Left lung (tissue), 10 donors: ENCODE results near the gene RGL3. TPM values are rescaled to one million over a fixed set of nuclear protein-coding genes. Genes with fewer than 3 reads are reported as not detected.

Source experiments
- ATAC-seq: fragments of 200-7000 bp; cut with Tn5 transposase; one replicate; pipeline ENCODE4 v1.9.1; 2020; ENCODE audit warnings: moderate library complexity
- DNase-seq, 4 donors: peaks; one replicate each; pipeline ENCODE4 v3.0.0-alpha.2; 2013 to 2020
- H3K27ac ChIP-seq, 2 donors: fragments of 200-600 bp; sonication (generic) in 1 of 2; one replicate each; pipeline versions ENCODE4 v1.5.0 to v1.8.0; 2020 to 2021
- H3K27me3 ChIP-seq, 2 donors: fragments of 200-600 bp; sonication (generic) in 1 of 2; one replicate each; pipeline versions ENCODE4 v1.5.0 to v1.8.0; 2020 to 2021
- H3K36me3 ChIP-seq, 2 donors: fragments of 200-600 bp; sonication (generic) in 1 of 2; one replicate each; pipeline versions ENCODE4 v1.5.0 to v1.8.0; 2020 to 2021
- H3K4me1 ChIP-seq, 2 donors: fragments of 200-600 bp; one replicate each; pipeline ENCODE4 v1.8.0; 2021
- H3K4me3 ChIP-seq, 2 donors: fragments of 200-600 bp; sonication (generic) in 1 of 2; one replicate each; pipeline versions ENCODE4 v1.5.0 to v1.8.0; 2020 to 2021; ENCODE audit warnings: mild to moderate bottlenecking in 1 of 2
- H3K9me3 ChIP-seq, 2 donors: fragments of 200-600 bp; sonication (generic) in 1 of 2; one replicate each; pipeline versions ENCODE4 v1.5.0 to v1.8.0; 2020 to 2021
- CTCF ChIP-seq, 2 donors: fragments of 200-600 bp; sonication (generic) in 1 of 2; IDR thresholded peaks; one replicate each; pipeline versions ENCODE4 v1.5.0 to v1.8.0; 2021; ENCODE audit warnings: antibody characterized with exemption in 2 of 2
- intact Hi-C, 2 donors: fragments of 100-400 bp; cut with DNase I; formaldehyde crosslinking; loops; one replicate each; pipeline versions ENCODE4 v1.11.2 to v1.14.2; 2022
- polyA plus RNA-seq, 6 donors: library from polyadenylated mRNA; unstranded; fragments of 120-200 nt; gene quantifications; one replicate each; pipeline ENCODE4 v1.2.1, GENCODE V29; 2013; ENCODE audit not compliant: insufficient read length in 6 of 6
- total RNA-seq, 2 donors: library from RNA; stranded (reverse); fragmentation: NEBNext Ultra II Directional; extraction: Animal tissue kit (Norgen Biotek cat#: 25700); gene quantifications; one replicate each; pipeline ENCODE4 v1.2.1, GENCODE V29; 2021
- donor health status: DM: no; HTN: yes; CAD: no.
- donor health status: DM: no; HTN: no; CAD: no.

The RGL3 gene
- total and polyA plus RNA-seq, 8 donors = 32.9 to 68.2 (median 56.6) TPM

GRCh38 chr19:11451871-11452619, 32.9 kb upstream of the RGL3 start:
- ATAC-seq = no peak
- peak in 2 of 4 donors; percentile 11 to 59 for DNase-seq

GRCh38 chr19:11451327-11451870, 32.3 kb upstream of the RGL3 start:
- no peak overlapping the region for H3K4me3 ChIP-seq
- peaks cover 0 to 11% of the 10 kb centered on the region in 2 donors for H3K27me3 ChIP-seq
- no peak for TF ChIP-seq CTCF (IDR thresholded peaks at IDR 0.05)
- H3K9me3 ChIP-seq = no peaks in the 10 kb centered on the region
- H3K4me1 ChIP-seq = no peaks in the 10 kb centered on the region
- ATAC-seq (no peak), DNase-seq (no peak)
- intact Hi-C loops = no loop called here
- H3K27ac ChIP-seq = no peak overlapping the region
- peaks cover 0 to 47% of the 10 kb centered on the region in 2 donors for H3K36me3 ChIP-seq

More at GRCh38 chr19:11451871-11452619, 32.9 kb upstream of the RGL3 start:
- no peaks in the 10 kb centered on the region for H3K4me1 ChIP-seq
- H3K27me3 ChIP-seq = peaks cover 0 to 12% of the 10 kb centered on the region in 2 donors
- no peak overlapping the region for H3K27ac ChIP-seq
- H3K9me3 ChIP-seq = no peaks in the 10 kb centered on the region
- no peak overlapping the region for H3K4me3 ChIP-seq
- no peak for TF ChIP-seq CTCF (IDR thresholded peaks at IDR 0.05)
- H3K36me3 ChIP-seq = peaks cover 0 to 41% of the 10 kb centered on the region in 2 donors
- intact Hi-C loops = no loop called here

- DNase-seq (no peak), ATAC-seq (no peak)
- Histone ChIP-seq H3K9me3 (no peaks in the 10 kb centered on the region), H3K27me3 (peaks cover 0 to 11% of the 10 kb centered on the region in 2 donors), H3K27ac (no peak overlapping the region), H3K4me1 (no peaks in the 10 kb centered on the region), H3K4me3 (no peak overlapping the region), H3K36me3 (peaks cover 0 to 53% of the 10 kb centered on the region in 2 donors)
- no peak for TF ChIP-seq CTCF (IDR thresholded peaks at IDR 0.05)
- intact Hi-C loops = no loop called here
Measured at GRCh38 chr19:11450570-11451326, 31.6 kb upstream of the RGL3 start.

- Histone ChIP-seq H3K27ac (no peak overlapping the region), H3K36me3 (peaks cover 0 to 71% of the 10 kb centered on the region in 2 donors), H3K9me3 (no peaks in the 10 kb centered on the region), H3K27me3 (peaks cover 0 to 7% of the 10 kb centered on the region in 2 donors), H3K4me3 (no peak overlapping the region), H3K4me1 (no peaks in the 10 kb centered on the region)
- intact Hi-C loops = loop anchor here in 1 of 2 donors (10.0 kb wide), 1 partner anchor 154 kb away; the partner anchor contains the start of gene TSPAN16
- no peak for ATAC-seq
- no peak for TF ChIP-seq CTCF (IDR thresholded peaks at IDR 0.05)
- DNase-seq = peak in 1 of 4 donors; percentile 80
Measured at GRCh38 chr19:11448923-11449554, 29.9 kb upstream of the RGL3 start.
